ENCODE measurements around the gene VPS54.

- TF ChIP-seq CTCF (IDR thresholded peaks at IDR 0.05), result no peak
- no peak for TF ChIP-seq EZH2 (IDR thresholded peaks at IDR 0.05)
These were observed 33.4 kb upstream of the VPS54 start for GRCh38 chr2:64052463-64053241.
